ENCODE data around the gene NLGN1.

- TF ChIP-seq EZH2 (IDR thresholded peaks at IDR 0.05; ENCODE audit: insufficient read depth, poor library complexity, severe bottlenecking) (no peak), EZH2phosphoT487 (IDR thresholded peaks at IDR 0.05; ENCODE audit: insufficient read depth, low read depth) (no peak)
Observed at GRCh38 chr3:173744895-173745294, 347.4 kb downstream of the NLGN1 start.

All from GM23248 (cell line).